Skin of body (tissue), 3 donors: ENCODE data around the gene ADK. TPM values are rescaled to one million over a fixed set of nuclear protein-coding genes. Genes with fewer than 3 reads are reported as not detected.
A peak's percentile ranks its signal among the peaks of the same experiment; 100 is the strongest.

ENCODE experiments used
- DNase-seq: peaks from one replicate; lab custom pipeline; 2025; lab: John Stamatoyannopoulos, UW
- small RNA-seq: library from RNA; depleted of rRNA; stranded (forward); fragments of <200 nt; gene quantifications from one replicate; pipeline ENCODE3, GENCODE V24; 2014; ENCODE audit warnings: low replicate concordance
- total RNA-seq: library from RNA; depleted of rRNA; stranded (reverse); fragments of >200 nt; gene quantifications from one replicate; pipeline ENCODE4 v1.2.3, GENCODE V29; 2014

ADK gene
- total RNA-seq, 1 donor from 2014 or later, result 42.5 TPM

DNA sequence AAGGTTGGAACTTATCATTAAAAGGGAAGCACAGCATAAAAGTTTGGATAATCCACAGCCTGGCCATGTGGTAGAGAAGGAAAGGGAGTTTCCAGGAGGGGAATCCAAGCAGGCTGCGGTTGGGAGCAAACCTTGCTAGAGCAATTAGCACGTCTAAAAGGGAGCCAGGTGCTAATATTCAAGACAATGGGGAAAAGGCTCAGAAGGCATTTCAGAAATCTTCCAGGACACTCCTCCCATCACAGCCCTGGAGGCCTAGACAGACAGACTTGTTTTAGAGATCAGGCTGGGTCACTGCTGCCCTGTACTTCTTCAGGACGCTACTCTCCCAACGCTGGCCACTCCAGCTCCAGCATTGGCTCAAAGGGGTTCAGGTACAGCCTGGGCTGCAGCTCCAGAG lies 579.2 kb downstream of the ADK start:
- no peak for DNase-seq

DNA sequence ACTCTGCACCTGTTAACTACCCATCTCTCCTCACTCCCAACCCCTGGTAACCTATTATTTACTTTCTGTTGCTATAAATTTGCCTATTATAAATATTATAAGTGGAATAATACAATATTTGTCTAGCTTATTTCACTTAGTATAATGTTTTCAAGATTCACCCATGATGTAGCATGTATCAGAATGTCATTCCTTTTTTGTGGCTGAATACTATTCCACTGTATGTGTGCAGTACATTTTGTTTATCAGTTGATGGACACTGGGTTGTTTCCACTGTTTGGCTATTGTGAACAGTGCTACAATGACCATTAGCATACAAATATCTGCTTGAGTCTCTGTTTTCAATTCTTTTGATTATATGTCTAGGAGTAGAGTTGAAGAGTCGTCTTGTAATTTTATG lies 582.6 kb downstream of the ADK start:
- DNase-seq, result no peak

DNA sequence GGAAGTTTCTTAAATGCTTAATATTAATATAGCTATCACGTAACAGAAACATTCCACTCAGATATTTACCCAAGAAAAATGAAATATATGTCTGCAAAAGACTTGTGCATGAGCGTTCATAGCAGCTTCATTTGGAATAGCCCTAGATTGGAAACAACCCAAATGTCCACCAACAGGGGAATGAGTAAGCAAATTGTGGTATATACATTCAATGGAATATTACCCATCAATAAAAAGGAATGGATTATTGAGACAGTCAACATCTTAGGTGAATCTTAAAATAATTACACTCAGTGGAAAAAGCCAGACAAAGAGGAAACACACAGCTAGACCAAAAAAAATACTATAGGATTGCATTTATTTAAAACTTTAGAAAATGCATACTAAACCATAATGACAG lies 585.0 kb downstream of the ADK start:
- no peak for DNase-seq

DNA sequence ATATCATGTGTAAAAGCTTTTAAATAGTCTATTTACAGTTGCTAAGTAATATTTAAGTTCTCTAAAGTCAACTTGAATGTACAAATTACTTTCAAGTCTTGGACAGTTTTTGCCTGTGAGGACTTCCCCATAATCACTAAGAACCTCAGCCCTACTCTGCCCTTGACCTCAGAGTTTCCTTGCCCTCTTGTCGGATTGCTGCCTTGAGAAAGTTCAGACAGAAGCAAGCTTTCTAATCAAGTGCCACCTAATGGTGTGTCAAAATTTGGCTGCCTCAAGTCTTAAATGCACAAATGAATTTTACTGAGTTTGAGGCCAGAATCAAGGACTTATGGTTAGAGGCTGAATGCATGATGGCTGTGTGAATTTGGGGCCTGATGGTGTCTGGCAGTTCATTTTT lies 587.0 kb downstream of the ADK start:
- DNase-seq, result no peak

- no peak for DNase-seq
Observed at GRCh38 chr10:74738542-74738941, 587.5 kb downstream of the ADK start.

GRCh38 chr10:74738985-74739567 lies 588.1 kb downstream of the ADK start:
- DNase-seq, result no peak

DNA sequence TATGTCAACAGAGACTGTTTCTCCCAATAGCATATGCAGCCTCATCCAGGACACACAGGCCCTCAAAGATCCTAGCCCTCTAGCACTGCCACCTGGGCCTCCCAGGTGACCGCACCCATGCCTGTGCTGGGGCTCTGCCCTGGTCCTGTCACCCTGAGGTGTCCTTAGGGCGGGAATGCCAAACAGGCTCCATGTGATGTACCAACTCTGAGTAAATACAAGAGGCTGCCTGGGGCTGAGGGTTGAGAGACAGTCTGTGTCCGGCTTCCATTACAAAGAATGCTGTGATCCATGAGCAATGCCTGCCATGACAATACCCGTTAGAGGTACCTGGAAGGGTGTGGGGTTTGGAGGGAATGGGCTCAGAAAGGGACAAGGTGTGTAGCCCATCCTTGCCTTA lies 592.4 kb downstream of the ADK start:
- DNase-seq, result no peak

GRCh38 chr10:74745449-74745848 lies 594.4 kb downstream of the ADK start:
- no peak for DNase-seq

GRCh38 chr10:74746813-74747212 lies 595.8 kb downstream of the ADK start:
- no peak for DNase-seq

- DNase-seq, result no peak
Observed at GRCh38 chr10:74748468-74749031, 597.5 kb downstream of the ADK start.

- DNase-seq, result no peak
Observed at GRCh38 chr10:74750848-74751274, 599.8 kb downstream of the ADK start.

GRCh38 chr10:74752371-74753040 lies 601.5 kb downstream of the ADK start:
- DNase-seq, result no peak

GRCh38 chr10:74753442-74754211 lies 602.6 kb downstream of the ADK start:
- peak; percentile 73 for DNase-seq

GRCh38 chr10:74754381-74754821 lies 603.4 kb downstream of the ADK start:
- no peak for DNase-seq

GRCh38 chr10:74755273-74755672 lies 604.3 kb downstream of the ADK start:
- no peak for DNase-seq

Small RNA genes lying within 50 kb of the gene (small RNA-seq; reads per million reads assigned to genes)
- gene RF00019 (not detected), gene TIMM9P1 (not detected)

Other genes with a start within 250 kb of the ADK start
- 29.1 TPM for gene PLAU, start 240.1 kb upstream of the ADK start, total RNA-seq
- 130 TPM for gene VCL, start 153.1 kb upstream of the ADK start, total RNA-seq
- gene AP3M1, start 393 bp upstream of the ADK start, total RNA-seq, result 25.6 TPM